ENCODE measurements around the gene STK40.

The STK40 gene

GRCh38 chr1:36304521-36304920 lies 81.2 kb downstream of the STK40 start:
- TF ChIP-seq, protein P1, sequence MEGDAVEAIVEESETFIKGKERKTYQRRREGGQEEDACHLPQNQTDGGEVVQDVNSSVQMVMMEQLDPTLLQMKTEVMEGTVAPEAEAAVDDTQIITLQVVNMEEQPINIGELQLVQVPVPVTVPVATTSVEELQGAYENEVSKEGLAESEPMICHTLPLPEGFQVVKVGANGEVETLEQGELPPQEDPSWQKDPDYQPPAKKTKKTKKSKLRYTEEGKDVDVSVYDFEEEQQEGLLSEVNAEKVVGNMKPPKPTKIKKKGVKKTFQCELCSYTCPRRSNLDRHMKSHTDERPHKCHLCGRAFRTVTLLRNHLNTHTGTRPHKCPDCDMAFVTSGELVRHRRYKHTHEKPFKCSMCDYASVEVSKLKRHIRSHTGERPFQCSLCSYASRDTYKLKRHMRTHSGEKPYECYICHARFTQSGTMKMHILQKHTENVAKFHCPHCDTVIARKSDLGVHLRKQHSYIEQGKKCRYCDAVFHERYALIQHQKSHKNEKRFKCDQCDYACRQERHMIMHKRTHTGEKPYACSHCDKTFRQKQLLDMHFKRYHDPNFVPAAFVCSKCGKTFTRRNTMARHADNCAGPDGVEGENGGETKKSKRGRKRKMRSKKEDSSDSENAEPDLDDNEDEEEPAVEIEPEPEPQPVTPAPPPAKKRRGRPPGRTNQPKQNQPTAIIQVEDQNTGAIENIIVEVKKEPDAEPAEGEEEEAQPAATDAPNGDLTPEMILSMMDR (IDR thresholded peaks at IDR 0.05; ENCODE audit: insufficient read depth, low read depth, low read length, missing control alignments) = no peak
- no peak for DNase-seq (ENCODE audit: low read depth)

GRCh38 chr1:36303650-36304360 lies 81.9 kb downstream of the STK40 start:
- DNase-seq (ENCODE audit: low read depth) = no peak
- H3K4me3 ChIP-seq (ENCODE audit: low read depth, low read length) = no peak overlapping the region
- TF ChIP-seq, protein P1 (IDR thresholded peaks at IDR 0.05; ENCODE audit: insufficient read depth, low read depth, low read length, missing control alignments) = no peak

More at GRCh38 chr1:36304521-36304920, 81.2 kb downstream of the STK40 start:
- no peak overlapping the region for H3K4me3 ChIP-seq (ENCODE audit: low read depth, low read length)

DNA sequence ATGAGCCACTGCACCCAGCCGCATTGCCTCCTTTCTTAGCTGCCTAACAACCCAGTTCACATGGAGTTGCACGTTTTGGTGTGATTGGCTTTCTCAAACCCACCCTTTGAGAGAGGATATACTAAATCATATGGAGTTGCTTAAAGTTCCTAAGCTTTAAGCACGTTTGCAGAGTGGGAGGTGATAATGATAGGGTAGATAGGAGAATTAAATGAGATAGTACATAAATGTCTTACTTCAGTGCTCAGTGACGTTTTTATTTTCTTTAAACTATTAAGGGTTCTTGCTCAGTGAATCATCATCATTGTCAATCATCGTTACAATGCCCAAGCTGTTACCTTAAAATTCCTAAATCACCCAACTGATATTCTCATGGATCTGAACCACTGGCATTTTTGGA lies 82.5 kb downstream of the STK40 start:
- TF ChIP-seq, protein P1 (IDR thresholded peaks at IDR 0.05; ENCODE audit: insufficient read depth, low read depth, low read length, missing control alignments) = no peak
- H3K4me3 ChIP-seq (ENCODE audit: low read depth, low read length) = no peak overlapping the region
- DNase-seq (ENCODE audit: low read depth) = no peak

- H3K4me3 ChIP-seq (ENCODE audit: low read depth, low read length) = no peak overlapping the region
- no peak for DNase-seq (ENCODE audit: low read depth)
- TF ChIP-seq, protein P1 (IDR thresholded peaks at IDR 0.05; ENCODE audit: insufficient read depth, low read depth, low read length, missing control alignments) = no peak
These were observed 84.5 kb downstream of the STK40 start for GRCh38 chr1:36301220-36301619.

GRCh38 chr1:36300526-36300925 lies 85.2 kb downstream of the STK40 start:
- TF ChIP-seq, protein P1 (IDR thresholded peaks at IDR 0.05; ENCODE audit: insufficient read depth, low read depth, low read length, missing control alignments) = no peak
- no peak for DNase-seq (ENCODE audit: low read depth)
- no peak overlapping the region for H3K4me3 ChIP-seq (ENCODE audit: low read depth, low read length)

- no peak for DNase-seq (ENCODE audit: low read depth)
- H3K4me3 ChIP-seq (ENCODE audit: low read depth, low read length) = no peak overlapping the region
- TF ChIP-seq, protein P1 (IDR thresholded peaks at IDR 0.05; ENCODE audit: insufficient read depth, low read depth, low read length, missing control alignments) = no peak
These were observed 87.1 kb downstream of the STK40 start for GRCh38 chr1:36298640-36299039.

GRCh38 chr1:36297062-36297461 lies 88.7 kb downstream of the STK40 start:
- H3K4me3 ChIP-seq (ENCODE audit: low read depth, low read length) = no peak overlapping the region
- DNase-seq (ENCODE audit: low read depth) = no peak
- TF ChIP-seq, protein P1 (IDR thresholded peaks at IDR 0.05; ENCODE audit: insufficient read depth, low read depth, low read length, missing control alignments) = no peak
